SU-DHL-6 (cell line): ENCODE data around the gene AHDC1.
"Not testable (repeated sequence)": the region's sequence is repeated elsewhere in the genome, so short reads cannot be mapped to it uniquely, and the experiment has no call there.

Experiments used
- EZH2phosphoT487 ChIP-seq: fragments of 200-600 bp; sonication (generic), shearing (Covaris generic); conservative IDR thresholded peaks from 2 replicates; pipeline ENCODE4 v1.6.1; 2018; ENCODE audit warnings: mild to moderate bottlenecking, antibody characterized with exemption, low read length, moderate library complexity, mixed read lengths
- TF ChIP-seq, protein P1 (sequence below): fragments of 200-600 bp; sonication (generic); IDR thresholded peaks from one replicate; pipeline ENCODE4 v1.5.1; 2017; ENCODE audit warnings: antibody characterized with exemption, mild to moderate bottlenecking, low read length, moderate library complexity; ENCODE audit not compliant: insufficient read depth, poor library complexity, severe bottlenecking

DNA sequence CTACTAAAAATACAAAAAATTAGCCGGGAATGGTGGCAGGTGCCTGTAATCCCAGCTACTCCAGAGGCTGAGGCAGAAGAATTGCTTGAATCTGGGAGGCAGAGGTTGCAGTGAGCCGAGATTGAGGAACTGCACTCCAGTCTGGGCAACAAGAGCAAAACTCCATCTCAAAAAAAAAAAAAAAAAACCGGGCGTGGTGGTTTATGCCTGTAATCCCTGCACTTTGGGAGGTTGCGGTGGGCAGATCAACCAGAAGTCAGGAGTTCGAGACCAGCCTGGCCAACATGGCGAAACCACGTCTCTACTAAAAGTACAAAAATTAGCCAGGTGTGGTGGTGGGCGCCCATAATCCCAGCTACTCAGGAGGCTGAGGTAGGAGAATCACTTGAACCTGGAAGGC is 36.6 kb upstream of the AHDC1 start:
- TF ChIP-seq, protein P1, sequence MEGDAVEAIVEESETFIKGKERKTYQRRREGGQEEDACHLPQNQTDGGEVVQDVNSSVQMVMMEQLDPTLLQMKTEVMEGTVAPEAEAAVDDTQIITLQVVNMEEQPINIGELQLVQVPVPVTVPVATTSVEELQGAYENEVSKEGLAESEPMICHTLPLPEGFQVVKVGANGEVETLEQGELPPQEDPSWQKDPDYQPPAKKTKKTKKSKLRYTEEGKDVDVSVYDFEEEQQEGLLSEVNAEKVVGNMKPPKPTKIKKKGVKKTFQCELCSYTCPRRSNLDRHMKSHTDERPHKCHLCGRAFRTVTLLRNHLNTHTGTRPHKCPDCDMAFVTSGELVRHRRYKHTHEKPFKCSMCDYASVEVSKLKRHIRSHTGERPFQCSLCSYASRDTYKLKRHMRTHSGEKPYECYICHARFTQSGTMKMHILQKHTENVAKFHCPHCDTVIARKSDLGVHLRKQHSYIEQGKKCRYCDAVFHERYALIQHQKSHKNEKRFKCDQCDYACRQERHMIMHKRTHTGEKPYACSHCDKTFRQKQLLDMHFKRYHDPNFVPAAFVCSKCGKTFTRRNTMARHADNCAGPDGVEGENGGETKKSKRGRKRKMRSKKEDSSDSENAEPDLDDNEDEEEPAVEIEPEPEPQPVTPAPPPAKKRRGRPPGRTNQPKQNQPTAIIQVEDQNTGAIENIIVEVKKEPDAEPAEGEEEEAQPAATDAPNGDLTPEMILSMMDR: not testable (repeated sequence)
- TF ChIP-seq EZH2phosphoT487: not testable (repeated sequence)
